Heart right ventricle (tissue), 16 donors: Measurements from ENCODE around the gene TMEM221. TPM values are rescaled to one million over a fixed set of nuclear protein-coding genes. Genes with fewer than 3 reads are reported as not detected.

ENCODE experiments used
- ATAC-seq, 8 donors: fragments of 200-7000 bp; cut with Tn5 transposase; one replicate each; pipeline ENCODE4 v1.9.1; 2020; ENCODE audit warnings: mild to moderate bottlenecking in 8 of 8, moderate library complexity in 8 of 8, moderate number of reproducible peaks in 1 of 8
- DNase-seq, 2 donors: peaks; one replicate each; pipeline ENCODE4 v3.0.0-alpha.2; 2020
- H3K27ac ChIP-seq, 10 donors: fragments of 200-600 bp; sonication (generic) in 2 of 10; one replicate each; pipeline versions ENCODE4 v1.5.0 to v1.8.0; 2020 to 2022; ENCODE audit warnings: mild to moderate bottlenecking in 3 of 10
- H3K27me3 ChIP-seq, 7 donors: fragments of 200-600 bp; one replicate each; pipeline ENCODE4 v1.8.0; 2021 to 2022; ENCODE audit warnings: mild to moderate bottlenecking in 2 of 7
- H3K36me3 ChIP-seq, 9 donors: fragments of 200-600 bp; sonication (generic) in 1 of 9; one replicate each; pipeline versions ENCODE4 v1.5.0 to v1.8.0; 2020 to 2022; ENCODE audit warnings: mild to moderate bottlenecking in 2 of 9
- H3K4me1 ChIP-seq, 9 donors: fragments of 200-600 bp; sonication (generic) in 1 of 9; one replicate each; pipeline versions ENCODE4 v1.5.0 to v1.8.0; 2020 to 2022; ENCODE audit warnings: mild to moderate bottlenecking in 4 of 9
- H3K4me3 ChIP-seq, 10 donors: fragments of 200-600 bp; sonication (generic) in 2 of 10; one replicate each; pipeline versions ENCODE4 v1.5.0 to v1.8.0; 2020 to 2022; ENCODE audit warnings: mild to moderate bottlenecking in 7 of 10, moderate library complexity in 2 of 10
- H3K9me3 ChIP-seq, 11 donors: fragments of 200-600 bp in 10 of 11; sonication (generic) in 2 of 11; one replicate each; pipeline versions ENCODE4 v1.5.0 to v1.8.0; 2013 to 2022; ENCODE audit warnings: mild to moderate bottlenecking in 2 of 11, control low read depth in 1 of 11, moderate library complexity in 1 of 11
- WGBS, 2 donors: extraction: QIAGEN DNeasy Blood & Tissue Kit; methylation state at CpG; one replicate each; pipeline ENCODE4 v1.1.7; 2013; ENCODE audit warnings: inconsistent platforms in 1 of 2; 5-methylcytosine and 5-hydroxymethylcytosine counted together
- intact Hi-C, 10 donors: fragments of 100-400 bp; cut with DNase I; formaldehyde crosslinking; loops; one replicate each; pipeline versions ENCODE4 v1.11.1 to v1.14.2; 2022
- polyA plus RNA-seq, 2 donors: library from polyadenylated mRNA; stranded (reverse); fragments of 200-250 nt; gene quantifications; one replicate each; pipeline ENCODE4 v1.2.3, GENCODE V29; 2013
- total RNA-seq, 10 donors: library from RNA; stranded (reverse); fragmentation: NEBNext Ultra II Directional in 3 of 10; extraction: Animal tissue kit (Norgen Biotek cat#: 25700) in 3 of 10; gene quantifications; one replicate each; pipeline versions ENCODE4 v1.2.1 to v1.2.4, GENCODE V29; 2021 to 2023
- TF ChIP-seq, protein P1 (sequence below), 9 donors: fragments of 200-600 bp; sonication (generic) in 2 of 9; IDR thresholded peaks; one replicate each; pipeline versions ENCODE4 v1.5.0 to v1.8.0; 2021 to 2022; ENCODE audit warnings: antibody characterized with exemption in 9 of 9, mild to moderate bottlenecking in 5 of 9, moderate library complexity in 1 of 9
- donor health status: Arrhythmogenic right ventricular cardiomyopathy.
- donor health status: ischemic (EF 13 %, LVEDD 7.1; RV severe dilation, severe dysfunction).
- donor health status: healthy with polysubstance abuse.
- donor health status: DM: no; HTN: yes; CAD: no.
- donor health status: DM: no; HTN: no; CAD: no.
- donor health status: ischemic (EF 25% LVEDD 6.9; RV normal size, moderate dysfunction).
- donor health status: ischemic (EF 25% LVEDD 5.7; RV mildly dilated, moderate dysfunction).
- donor health status: healthy.
- donor health status: DM: yes; HTN: yes; CAD: no.
- donor health status: Ischemic cardiomyopathy.
- donor health status: ischemic (EF 35%, LVEDD 5.7; RV mildly dilated, moderate dysfunction).
- donor health status: nonischemic (EF 11% LVEDD 7.7; RV severe dilation, severe dysfunction).
- donor health status: DM: yes; HTN: yes; CAD: no.
- donor health status: PGD.
- donor health status: ischemic (EF 29% LVEDD 5.4; RV normal size, mild dysfunction).
- donor health status: nonischemic (EF 23%, LVEDD 6.1; RV moderate dilation, normal function).

Gene TMEM221
- total and polyA plus RNA-seq, 12 donors = 0.03 to 0.20 (median 0.12) TPM; not detected in 9

DNA sequence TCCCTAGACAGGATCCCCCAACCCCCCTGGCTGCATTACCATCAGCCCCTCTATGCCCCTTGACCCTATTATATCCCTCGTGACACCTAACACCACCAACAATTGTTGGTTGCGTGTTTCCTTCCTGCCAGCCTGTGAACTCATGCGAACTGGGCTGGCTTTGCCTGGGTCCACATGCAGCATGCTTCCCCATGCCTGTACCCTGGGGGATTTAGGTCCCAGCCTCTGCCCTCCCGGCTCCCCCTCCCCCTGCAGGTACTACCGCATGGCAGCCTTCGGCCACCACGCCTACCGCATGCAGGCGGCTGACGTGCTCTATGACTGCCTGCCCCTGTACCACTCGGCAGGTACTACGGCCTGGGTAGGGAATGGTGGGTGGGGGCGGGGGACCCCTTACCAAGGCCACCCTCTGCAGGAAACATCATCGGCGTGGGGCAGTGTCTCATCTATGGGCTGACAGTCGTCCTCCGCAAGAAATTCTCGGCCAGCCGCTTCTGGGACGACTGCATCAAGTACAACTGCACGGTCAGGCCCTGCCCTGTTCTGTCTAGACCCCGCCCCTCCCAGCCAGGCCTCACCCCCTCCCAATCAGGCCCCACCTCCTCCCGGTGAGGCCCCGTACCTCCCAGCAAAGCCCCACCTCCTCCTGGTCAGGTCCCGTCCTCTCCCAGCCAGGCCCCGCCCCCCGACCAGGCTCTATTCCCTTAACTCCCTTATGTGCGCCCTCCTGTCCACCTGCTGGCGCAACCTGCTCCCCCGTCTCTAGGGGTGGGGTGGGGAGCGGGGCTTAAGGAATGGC lies 40.3 kb upstream of the TMEM221 start:
- TF ChIP-seq, protein P1, sequence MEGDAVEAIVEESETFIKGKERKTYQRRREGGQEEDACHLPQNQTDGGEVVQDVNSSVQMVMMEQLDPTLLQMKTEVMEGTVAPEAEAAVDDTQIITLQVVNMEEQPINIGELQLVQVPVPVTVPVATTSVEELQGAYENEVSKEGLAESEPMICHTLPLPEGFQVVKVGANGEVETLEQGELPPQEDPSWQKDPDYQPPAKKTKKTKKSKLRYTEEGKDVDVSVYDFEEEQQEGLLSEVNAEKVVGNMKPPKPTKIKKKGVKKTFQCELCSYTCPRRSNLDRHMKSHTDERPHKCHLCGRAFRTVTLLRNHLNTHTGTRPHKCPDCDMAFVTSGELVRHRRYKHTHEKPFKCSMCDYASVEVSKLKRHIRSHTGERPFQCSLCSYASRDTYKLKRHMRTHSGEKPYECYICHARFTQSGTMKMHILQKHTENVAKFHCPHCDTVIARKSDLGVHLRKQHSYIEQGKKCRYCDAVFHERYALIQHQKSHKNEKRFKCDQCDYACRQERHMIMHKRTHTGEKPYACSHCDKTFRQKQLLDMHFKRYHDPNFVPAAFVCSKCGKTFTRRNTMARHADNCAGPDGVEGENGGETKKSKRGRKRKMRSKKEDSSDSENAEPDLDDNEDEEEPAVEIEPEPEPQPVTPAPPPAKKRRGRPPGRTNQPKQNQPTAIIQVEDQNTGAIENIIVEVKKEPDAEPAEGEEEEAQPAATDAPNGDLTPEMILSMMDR (IDR thresholded peaks at IDR 0.05) = peak in 4 of 9 donors; percentile 14 to 46 (median 26)
- H3K4me1 ChIP-seq = peaks cover 8 to 37% (median 18%) of the 10 kb centered on the region in 9 donors
- H3K27ac ChIP-seq = peak overlapping the region in 8 of 10 donors; percentile 15 to 71 (median 46)

DNA sequence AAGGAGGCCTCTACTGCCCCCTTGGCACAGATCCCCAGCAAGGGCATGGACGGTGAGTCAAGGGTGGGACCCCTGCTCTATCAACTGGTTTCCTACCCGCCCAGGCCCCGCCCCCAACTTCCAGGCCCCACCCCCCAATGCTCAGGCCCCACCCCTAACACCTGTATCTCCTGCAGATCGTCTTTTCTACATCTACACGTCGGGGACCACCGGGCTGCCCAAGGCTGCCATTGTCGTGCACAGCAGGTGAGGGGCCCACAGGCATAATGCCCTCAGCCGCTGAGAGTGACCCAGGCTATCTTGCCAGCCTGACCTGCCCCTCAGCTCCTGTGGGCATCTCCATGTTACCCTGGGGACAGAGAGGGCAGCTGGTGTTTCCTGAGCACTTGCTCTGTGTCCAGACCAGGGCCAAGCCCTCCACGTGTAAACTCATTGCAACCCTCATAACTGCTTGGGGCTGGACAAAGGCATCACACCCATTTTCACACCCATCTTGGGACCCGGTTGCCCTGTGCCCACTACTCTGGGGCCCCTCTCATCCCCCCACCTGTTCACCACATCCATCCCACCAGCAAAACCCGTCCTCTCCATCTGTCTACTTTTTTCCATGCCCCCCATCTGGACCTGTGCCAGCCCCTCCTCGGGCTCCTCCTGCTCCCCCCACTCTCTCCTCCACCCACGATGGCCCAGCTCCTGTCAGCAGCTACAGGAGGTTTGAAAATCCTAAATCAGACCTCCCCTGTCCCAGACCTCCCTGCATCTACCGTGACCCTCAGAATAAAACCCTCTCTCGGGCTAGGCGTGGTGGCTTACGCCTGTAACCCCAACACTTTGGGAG lies 39.0 kb upstream of the TMEM221 start:
- no peaks in the 10 kb centered on the region for H3K27me3 ChIP-seq
- WGBS, 2 donors = 72 to 77% methylated on average over 18 of the region's 18 CpGs
- TF ChIP-seq, protein P1 (IDR thresholded peaks at IDR 0.05) = no peak
- no peaks in the 10 kb centered on the region for H3K9me3 ChIP-seq
- ATAC-seq (no peak), DNase-seq (no peak)
- H3K4me1 ChIP-seq = peaks cover 9 to 41% (median 21%) of the 10 kb centered on the region in 9 donors
- H3K27ac ChIP-seq = peak overlapping the region in 1 of 10 donors; percentile 71
- no peak overlapping the region for H3K4me3 ChIP-seq
- peaks cover 0 to 62% (median 3%) of the 10 kb centered on the region in 9 donors for H3K36me3 ChIP-seq
- intact Hi-C loops = no loop called here

More for the DNA sequence above, 40.3 kb upstream of the TMEM221 start:
- peaks cover 0 to 67% (median 3%) of the 10 kb centered on the region in 9 donors for H3K36me3 ChIP-seq
- ATAC-seq (peak; percentile 48 to 88 (median 82)), DNase-seq (peak; percentile 51 to 67)
- no peaks in the 10 kb centered on the region for H3K27me3 ChIP-seq
- H3K4me3 ChIP-seq = peak overlapping the region in 5 of 10 donors; percentile 30 to 39 (median 33)
- H3K9me3 ChIP-seq = no peaks in the 10 kb centered on the region
- 40 to 51% methylated on average over 31 of the region's 31 CpGs for WGBS, 2 donors
- intact Hi-C loops = no loop called here

DNA sequence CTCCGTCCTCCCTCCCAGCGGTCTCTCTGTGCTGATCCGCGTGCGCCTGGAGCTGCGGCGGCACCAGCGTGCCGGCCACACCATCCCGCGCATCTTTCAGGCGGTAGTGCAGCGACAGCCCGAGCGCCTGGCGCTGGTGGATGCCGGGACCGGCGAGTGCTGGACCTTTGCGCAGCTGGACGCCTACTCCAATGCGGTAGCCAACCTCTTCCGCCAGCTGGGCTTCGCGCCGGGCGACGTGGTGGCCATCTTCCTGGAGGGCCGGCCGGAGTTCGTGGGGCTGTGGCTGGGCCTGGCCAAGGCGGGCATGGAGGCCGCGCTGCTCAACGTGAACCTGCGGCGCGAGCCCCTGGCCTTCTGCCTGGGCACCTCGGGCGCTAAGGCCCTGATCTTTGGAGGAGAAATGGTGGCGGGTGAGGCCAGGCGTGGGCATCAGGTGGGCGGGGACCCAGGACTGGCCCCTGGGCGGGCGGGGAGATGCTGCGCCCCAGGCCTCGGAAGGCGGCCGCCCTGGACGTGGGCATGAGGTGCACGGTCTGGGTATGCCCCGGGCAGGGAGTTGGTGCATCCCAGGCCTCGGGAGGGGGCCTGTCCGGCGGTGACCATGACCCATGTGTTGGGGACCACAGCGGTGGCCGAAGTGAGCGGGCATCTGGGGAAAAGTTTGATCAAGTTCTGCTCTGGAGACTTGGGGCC lies 38.2 kb upstream of the TMEM221 start:
- peaks cover 0 to 59% (median 0%) of the 10 kb centered on the region in 9 donors for H3K36me3 ChIP-seq
- peak in 1 of 8 donors; percentile 20 for ATAC-seq
- H3K4me3 ChIP-seq = no peak overlapping the region
- no peak overlapping the region for H3K27ac ChIP-seq
- intact Hi-C loops = no loop called here
- WGBS, 2 donors = 95 to 96% methylated on average over 56 to 58 of the region's 58 CpGs
- TF ChIP-seq, protein P1 (IDR thresholded peaks at IDR 0.05) = no peak
- H3K27me3 ChIP-seq = no peaks in the 10 kb centered on the region
- H3K4me1 ChIP-seq = peaks cover 9 to 48% (median 27%) of the 10 kb centered on the region in 9 donors
- H3K9me3 ChIP-seq = no peaks in the 10 kb centered on the region
- no peak for DNase-seq
